GM11168 (cell line): Measurements from ENCODE around the gene TTLL8.
"Not testable (repeated sequence)": the region's sequence is repeated elsewhere in the genome, so short reads cannot be mapped to it uniquely, and the experiment has no call there.

Experiments used
- in situ Hi-C: fragments of 300-500 bp; cut with MboI; formaldehyde crosslinking; loops from one replicate; pipeline ENCODE4 v1.12.0; 2022; ENCODE audit warnings: low sequenced_read_pairs; ENCODE audit not compliant: unreplicated experiment

Gene TTLL8

GRCh38 chr22:50058061-50058905 is at the start of gene TTLL8:
TTLL8 (minus strand) TSS chr22:50058298.
- in situ Hi-C loops, result no loop called here

GRCh38 chr22:50107529-50107928 is 49.4 kb upstream of the TTLL8 start:
- in situ Hi-C loops, result no loop called here

- in situ Hi-C loops, result no loop called here
Measured at GRCh38 chr22:50105208-50106100, 47.4 kb upstream of the TTLL8 start.

GRCh38 chr22:50104141-50104544 is 46.0 kb upstream of the TTLL8 start:
- in situ Hi-C loops, result no loop called here

GRCh38 chr22:50102946-50103345 is 44.8 kb upstream of the TTLL8 start:
- in situ Hi-C loops, result no loop called here

GRCh38 chr22:50101870-50102565 is 43.9 kb upstream of the TTLL8 start:
- in situ Hi-C loops, result no loop called here

- in situ Hi-C loops, result no loop called here
Measured at GRCh38 chr22:50098052-50098451, 40.0 kb upstream of the TTLL8 start.

- in situ Hi-C loops, result no loop called here
Measured at GRCh38 chr22:50092342-50092741, 34.2 kb upstream of the TTLL8 start.

GRCh38 chr22:50091092-50091768 is 33.1 kb upstream of the TTLL8 start:
- in situ Hi-C loops, result no loop called here

GRCh38 chr22:50090412-50090714 is 32.3 kb upstream of the TTLL8 start:
- in situ Hi-C loops, result no loop called here

- in situ Hi-C loops, result no loop called here
Measured at GRCh38 chr22:50089682-50090411, 31.7 kb upstream of the TTLL8 start, which contains the start of gene MOV10L1. MOV10L1 (plus strand) TSS chr22:50090006; CDS start chr22:50090089, 83 bp downstream.

GRCh38 chr22:50089231-50089630 is 31.1 kb upstream of the TTLL8 start:
- in situ Hi-C loops, result no loop called here

GRCh38 chr22:50088096-50088495 is 30.0 kb upstream of the TTLL8 start:
- in situ Hi-C loops, result no loop called here

GRCh38 chr22:50087646-50088045 is 29.5 kb upstream of the TTLL8 start:
- in situ Hi-C loops, result no loop called here

- in situ Hi-C loops, result not testable (repeated sequence)
Measured at GRCh38 chr22:50086975-50087374, 28.9 kb upstream of the TTLL8 start.

- in situ Hi-C loops, result no loop called here
Measured at GRCh38 chr22:50086526-50086925, 28.4 kb upstream of the TTLL8 start.

- in situ Hi-C loops, result no loop called here
Measured at GRCh38 chr22:50085211-50085972, 27.3 kb upstream of the TTLL8 start, which contains the start of gene MLC1. MLC1 (minus strand) TSS chr22:50085426; CDS start chr22:50084902, 524 bp downstream.

- in situ Hi-C loops, result no loop called here
Measured at GRCh38 chr22:50084614-50085021, 26.5 kb upstream of the TTLL8 start.

GRCh38 chr22:50084080-50084477 is 26.0 kb upstream of the TTLL8 start:
- in situ Hi-C loops, result no loop called here
